Measurements from ENCODE around the gene C19orf47.

C19orf47 gene

DNA sequence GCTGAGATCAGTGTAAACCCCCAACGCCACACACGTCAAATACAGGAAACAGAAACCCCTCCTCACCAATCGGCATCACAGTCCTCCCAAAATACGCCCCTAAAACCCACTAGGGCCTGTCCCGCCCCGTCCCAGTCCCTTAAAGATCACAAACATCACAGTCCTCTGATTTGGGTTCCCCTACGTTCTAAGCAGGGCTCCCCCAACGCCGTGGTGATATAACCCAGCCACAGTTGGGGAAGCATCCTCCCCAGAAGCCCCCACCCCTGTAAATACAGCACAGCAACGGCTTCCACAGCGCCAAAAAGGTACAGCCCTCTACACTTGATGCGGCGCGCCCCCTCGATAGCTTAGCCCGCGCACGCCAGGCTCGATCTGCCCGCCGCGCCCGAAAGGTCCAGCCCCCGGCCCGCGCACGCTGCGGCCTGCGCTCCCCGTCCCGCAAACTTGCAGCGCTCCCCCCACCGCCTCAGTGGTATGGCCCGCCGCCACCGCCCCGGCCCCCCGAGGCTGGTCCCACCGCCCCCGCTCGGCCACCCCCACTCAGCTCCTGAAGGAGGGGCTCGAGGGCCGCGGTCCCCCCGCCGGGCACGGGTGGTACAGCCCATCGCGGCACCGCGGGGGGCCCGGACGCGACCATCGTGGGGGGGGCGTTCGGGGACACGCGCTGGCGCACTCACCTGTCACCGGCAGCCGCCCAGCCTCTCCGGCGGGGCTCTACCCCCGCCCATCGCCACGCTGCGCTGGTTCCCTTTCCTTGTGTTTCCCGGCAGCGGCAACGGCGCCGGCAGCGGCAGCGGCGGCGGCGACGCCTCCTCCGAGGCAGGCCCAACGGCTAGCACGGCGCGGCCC is 63.5 kb downstream of the C19orf47 start, which contains the start of gene AKT2:
Gene AKT2, minus strand, starts transcription at position 845 of the 852 bp plus-strand sequence. CDS start 20,078 bp downstream, outside the sequence.
- Histone ChIP-seq H3K27me3 (replicated peaks; ENCODE audit: control insufficient read depth, insufficient read depth, low read length) (no peaks in the 10 kb centered on the region), H3K36me3 (ENCODE audit: control insufficient read depth, insufficient read depth, low read length, severe bottlenecking) (no peaks in the 10 kb centered on the region), H3K4me1 (ENCODE audit: control insufficient read depth, insufficient read depth, low read length) (peaks cover 61% of the 10 kb centered on the region), H3K9me3 (ENCODE audit: control insufficient read depth, low read length) (no peaks in the 10 kb centered on the region), H3K4me3 (ENCODE audit: low read length) (peak within 1 kb of the TSS; percentile 94), H3K9ac (ENCODE audit: low read length) (peak within 1 kb of the TSS; percentile 96)
- peak; percentile 77 for DNase-seq (ENCODE audit: low read depth)

- H3K27me3 ChIP-seq (replicated peaks; ENCODE audit: control insufficient read depth, insufficient read depth, low read length): no peaks in the 10 kb centered on the region
- H3K4me3 ChIP-seq (ENCODE audit: low read length): peak overlapping the region; percentile 94
- H3K4me1 ChIP-seq (ENCODE audit: control insufficient read depth, insufficient read depth, low read length): peaks cover 66% of the 10 kb centered on the region
- DNase-seq (ENCODE audit: low read depth): no peak
- H3K9ac ChIP-seq (ENCODE audit: low read length): peak overlapping the region; percentile 96
- H3K36me3 ChIP-seq (ENCODE audit: control insufficient read depth, insufficient read depth, low read length, severe bottlenecking): no peaks in the 10 kb centered on the region
- no peaks in the 10 kb centered on the region for H3K9me3 ChIP-seq (ENCODE audit: control insufficient read depth, low read length)
Measured at GRCh38 chr19:40284251-40284500, 64.0 kb downstream of the C19orf47 start.

GRCh38 chr19:40283414-40284250 is 64.6 kb downstream of the C19orf47 start:
- H3K36me3 ChIP-seq (ENCODE audit: control insufficient read depth, insufficient read depth, low read length, severe bottlenecking): no peaks in the 10 kb centered on the region
- H3K9ac ChIP-seq (ENCODE audit: low read length): peak overlapping the region; percentile 96
- no peaks in the 10 kb centered on the region for H3K27me3 ChIP-seq (replicated peaks; ENCODE audit: control insufficient read depth, insufficient read depth, low read length)
- no peaks in the 10 kb centered on the region for H3K9me3 ChIP-seq (ENCODE audit: control insufficient read depth, low read length)
- peaks cover 72% of the 10 kb centered on the region for H3K4me1 ChIP-seq (ENCODE audit: control insufficient read depth, insufficient read depth, low read length)
- peak overlapping the region; percentile 94 for H3K4me3 ChIP-seq (ENCODE audit: low read length)
- DNase-seq (ENCODE audit: low read depth): peak; percentile 24

DNA sequence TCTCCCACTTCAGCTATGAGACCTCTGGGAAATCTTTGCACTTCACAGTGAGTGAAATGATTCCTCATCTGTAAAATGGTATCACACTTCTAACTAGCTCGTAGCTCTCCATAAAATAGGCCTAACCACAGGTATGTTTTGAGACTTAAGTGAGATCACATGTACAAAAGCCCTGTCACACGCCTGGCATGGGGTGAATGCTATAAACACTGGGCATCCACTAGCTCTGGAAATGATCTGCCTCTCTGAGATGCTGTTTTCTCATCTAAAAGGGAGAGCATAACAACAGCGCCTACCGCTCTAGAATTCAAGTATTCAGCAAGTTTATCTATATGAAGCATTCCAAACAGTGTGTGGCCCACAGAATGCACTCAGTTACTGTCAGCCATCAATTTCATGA is 65.3 kb downstream of the C19orf47 start:
- Histone ChIP-seq H3K36me3 (ENCODE audit: control insufficient read depth, insufficient read depth, low read length, severe bottlenecking) (no peaks in the 10 kb centered on the region), H3K9me3 (ENCODE audit: control insufficient read depth, low read length) (no peaks in the 10 kb centered on the region), H3K9ac (ENCODE audit: low read length) (peak overlapping the region; percentile 96), H3K4me1 (ENCODE audit: control insufficient read depth, insufficient read depth, low read length) (peaks cover 79% of the 10 kb centered on the region), H3K4me3 (ENCODE audit: low read length) (peak overlapping the region; percentile 94), H3K27me3 (replicated peaks; ENCODE audit: control insufficient read depth, insufficient read depth, low read length) (no peaks in the 10 kb centered on the region)
- DNase-seq (ENCODE audit: low read depth): peak; percentile 45

GRCh38 chr19:40282209-40282580 is 66.0 kb downstream of the C19orf47 start:
- Histone ChIP-seq H3K4me3 (ENCODE audit: low read length) (no peak overlapping the region), H3K4me1 (ENCODE audit: control insufficient read depth, insufficient read depth, low read length) (peaks cover 83% of the 10 kb centered on the region), H3K9ac (ENCODE audit: low read length) (no peak overlapping the region), H3K36me3 (ENCODE audit: control insufficient read depth, insufficient read depth, low read length, severe bottlenecking) (no peaks in the 10 kb centered on the region), H3K27me3 (replicated peaks; ENCODE audit: control insufficient read depth, insufficient read depth, low read length) (no peaks in the 10 kb centered on the region), H3K9me3 (ENCODE audit: control insufficient read depth, low read length) (no peaks in the 10 kb centered on the region)
- DNase-seq (ENCODE audit: low read depth): no peak

DNA sequence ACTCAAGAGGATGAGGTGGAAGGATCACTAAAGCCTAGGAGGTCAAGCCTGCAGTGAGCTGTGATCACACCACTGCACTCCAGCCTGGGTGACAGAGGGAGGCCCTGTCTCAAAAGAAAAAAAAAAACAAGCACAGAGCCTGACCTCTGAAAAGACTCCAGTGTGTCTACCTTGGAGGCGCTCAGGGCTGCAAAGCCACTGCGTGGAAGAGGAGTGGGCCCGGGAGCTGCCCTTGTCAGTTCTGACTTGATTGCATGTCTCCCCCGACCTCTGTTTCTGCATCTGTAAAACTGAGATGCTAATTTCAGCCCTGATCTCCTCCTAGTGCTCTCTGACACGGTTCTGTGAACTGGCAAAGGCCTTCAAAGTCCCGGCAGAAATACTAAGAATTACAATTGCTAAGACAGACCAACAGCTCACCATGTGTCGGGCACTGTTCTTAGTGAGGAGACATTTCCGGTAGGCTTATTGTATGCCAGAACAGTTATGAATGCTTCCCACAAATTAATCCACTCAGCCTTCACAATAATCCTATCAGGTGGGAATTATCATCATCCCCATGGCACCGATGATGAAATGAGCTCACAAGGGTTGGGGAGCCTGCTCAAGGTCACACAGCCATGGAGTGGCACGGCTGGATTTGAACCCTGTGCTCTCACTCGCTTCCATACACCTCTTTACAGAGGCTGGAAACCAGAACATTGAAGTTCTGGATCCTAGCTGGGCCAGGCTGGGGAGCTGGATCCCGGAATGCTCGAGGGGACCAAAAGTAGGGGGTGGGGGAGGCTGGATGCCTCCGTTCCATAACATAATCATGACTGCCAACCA is 66.6 kb downstream of the C19orf47 start:
- no peak for DNase-seq (ENCODE audit: low read depth)
- Histone ChIP-seq H3K9ac (ENCODE audit: low read length) (peak overlapping the region; percentile 92), H3K4me1 (ENCODE audit: control insufficient read depth, insufficient read depth, low read length) (peaks cover 79% of the 10 kb centered on the region), H3K9me3 (ENCODE audit: control insufficient read depth, low read length) (no peaks in the 10 kb centered on the region), H3K36me3 (ENCODE audit: control insufficient read depth, insufficient read depth, low read length, severe bottlenecking) (no peaks in the 10 kb centered on the region), H3K27me3 (replicated peaks; ENCODE audit: control insufficient read depth, insufficient read depth, low read length) (no peaks in the 10 kb centered on the region), H3K4me3 (ENCODE audit: low read length) (no peak overlapping the region)

- no peak for DNase-seq (ENCODE audit: low read depth)
- peak overlapping the region; percentile 92 for H3K9ac ChIP-seq (ENCODE audit: low read length)
- peak overlapping the region; percentile 35 for H3K4me3 ChIP-seq (ENCODE audit: low read length)
- no peaks in the 10 kb centered on the region for H3K9me3 ChIP-seq (ENCODE audit: control insufficient read depth, low read length)
- no peaks in the 10 kb centered on the region for H3K27me3 ChIP-seq (replicated peaks; ENCODE audit: control insufficient read depth, insufficient read depth, low read length)
- peaks cover 70% of the 10 kb centered on the region for H3K4me1 ChIP-seq (ENCODE audit: control insufficient read depth, insufficient read depth, low read length)
- H3K36me3 ChIP-seq (ENCODE audit: control insufficient read depth, insufficient read depth, low read length, severe bottlenecking): no peaks in the 10 kb centered on the region
Measured at GRCh38 chr19:40280608-40281221, 67.5 kb downstream of the C19orf47 start.

- Histone ChIP-seq H3K4me3 (ENCODE audit: low read length) (peak overlapping the region; percentile 80), H3K4me1 (ENCODE audit: control insufficient read depth, insufficient read depth, low read length) (peaks cover 72% of the 10 kb centered on the region), H3K9me3 (ENCODE audit: control insufficient read depth, low read length) (no peaks in the 10 kb centered on the region), H3K9ac (ENCODE audit: low read length) (peak overlapping the region; percentile 92), H3K36me3 (ENCODE audit: control insufficient read depth, insufficient read depth, low read length, severe bottlenecking) (no peaks in the 10 kb centered on the region), H3K27me3 (replicated peaks; ENCODE audit: control insufficient read depth, insufficient read depth, low read length) (no peaks in the 10 kb centered on the region)
- no peak for DNase-seq (ENCODE audit: low read depth)
Measured at GRCh38 chr19:40279761-40280607, 68.2 kb downstream of the C19orf47 start.

- Histone ChIP-seq H3K4me1 (ENCODE audit: control insufficient read depth, insufficient read depth, low read length) (peaks cover 78% of the 10 kb centered on the region), H3K4me3 (ENCODE audit: low read length) (peak overlapping the region; percentile 80), H3K36me3 (ENCODE audit: control insufficient read depth, insufficient read depth, low read length, severe bottlenecking) (no peaks in the 10 kb centered on the region), H3K27me3 (replicated peaks; ENCODE audit: control insufficient read depth, insufficient read depth, low read length) (no peaks in the 10 kb centered on the region), H3K9me3 (ENCODE audit: control insufficient read depth, low read length) (no peaks in the 10 kb centered on the region), H3K9ac (ENCODE audit: low read length) (peak overlapping the region; percentile 92)
- peak; percentile 53 for DNase-seq (ENCODE audit: low read depth)
Measured at GRCh38 chr19:40279120-40279551, 69.1 kb downstream of the C19orf47 start.
